GM20000 (cell line): ENCODE results near the gene FXYD1.

ENCODE experiments used
- DNase-seq: peaks from one replicate; pipeline ENCODE4 v3.0.0; 2012; ENCODE audit warnings: low spot score
- TF ChIP-seq, protein P1 (sequence below): IDR thresholded peaks from 2 replicates; pipeline ENCODE4 v1.5.1; 2012; ENCODE audit warnings: mild to moderate bottlenecking, control low read depth; ENCODE audit errors: extremely low read depth, missing control alignments

Gene FXYD1

DNA sequence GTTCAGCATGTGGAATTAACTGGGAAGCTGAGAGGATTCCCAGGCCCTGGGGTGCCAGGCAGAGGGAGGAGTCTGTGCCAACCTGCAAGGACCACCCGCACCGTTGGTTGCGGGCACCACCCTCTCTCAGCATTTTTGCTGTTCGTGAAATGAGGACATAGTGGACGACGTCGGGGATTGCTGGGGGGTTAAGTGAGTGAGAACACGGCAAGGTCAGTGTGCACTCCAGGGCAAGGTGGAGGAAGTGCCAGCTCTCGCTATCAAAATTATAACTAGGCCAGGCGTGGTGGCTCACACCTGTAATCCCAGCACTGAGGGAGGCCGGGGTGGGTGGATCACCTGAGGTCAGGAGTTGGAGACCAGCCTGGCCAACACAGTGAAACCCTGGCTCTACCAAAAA lies 20.8 kb upstream of the FXYD1 start:
- TF ChIP-seq, protein P1, sequence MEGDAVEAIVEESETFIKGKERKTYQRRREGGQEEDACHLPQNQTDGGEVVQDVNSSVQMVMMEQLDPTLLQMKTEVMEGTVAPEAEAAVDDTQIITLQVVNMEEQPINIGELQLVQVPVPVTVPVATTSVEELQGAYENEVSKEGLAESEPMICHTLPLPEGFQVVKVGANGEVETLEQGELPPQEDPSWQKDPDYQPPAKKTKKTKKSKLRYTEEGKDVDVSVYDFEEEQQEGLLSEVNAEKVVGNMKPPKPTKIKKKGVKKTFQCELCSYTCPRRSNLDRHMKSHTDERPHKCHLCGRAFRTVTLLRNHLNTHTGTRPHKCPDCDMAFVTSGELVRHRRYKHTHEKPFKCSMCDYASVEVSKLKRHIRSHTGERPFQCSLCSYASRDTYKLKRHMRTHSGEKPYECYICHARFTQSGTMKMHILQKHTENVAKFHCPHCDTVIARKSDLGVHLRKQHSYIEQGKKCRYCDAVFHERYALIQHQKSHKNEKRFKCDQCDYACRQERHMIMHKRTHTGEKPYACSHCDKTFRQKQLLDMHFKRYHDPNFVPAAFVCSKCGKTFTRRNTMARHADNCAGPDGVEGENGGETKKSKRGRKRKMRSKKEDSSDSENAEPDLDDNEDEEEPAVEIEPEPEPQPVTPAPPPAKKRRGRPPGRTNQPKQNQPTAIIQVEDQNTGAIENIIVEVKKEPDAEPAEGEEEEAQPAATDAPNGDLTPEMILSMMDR: no peak
- DNase-seq: no peak

GRCh38 chr19:35118268-35119020 lies 20.2 kb upstream of the FXYD1 start:
- TF ChIP-seq, protein P1: no peak

GRCh38 chr19:35119091-35119490 lies 19.5 kb upstream of the FXYD1 start:
- no peak for DNase-seq
- TF ChIP-seq, protein P1: no peak

More at GRCh38 chr19:35118268-35119020, 20.2 kb upstream of the FXYD1 start:
- no peak for DNase-seq

DNA sequence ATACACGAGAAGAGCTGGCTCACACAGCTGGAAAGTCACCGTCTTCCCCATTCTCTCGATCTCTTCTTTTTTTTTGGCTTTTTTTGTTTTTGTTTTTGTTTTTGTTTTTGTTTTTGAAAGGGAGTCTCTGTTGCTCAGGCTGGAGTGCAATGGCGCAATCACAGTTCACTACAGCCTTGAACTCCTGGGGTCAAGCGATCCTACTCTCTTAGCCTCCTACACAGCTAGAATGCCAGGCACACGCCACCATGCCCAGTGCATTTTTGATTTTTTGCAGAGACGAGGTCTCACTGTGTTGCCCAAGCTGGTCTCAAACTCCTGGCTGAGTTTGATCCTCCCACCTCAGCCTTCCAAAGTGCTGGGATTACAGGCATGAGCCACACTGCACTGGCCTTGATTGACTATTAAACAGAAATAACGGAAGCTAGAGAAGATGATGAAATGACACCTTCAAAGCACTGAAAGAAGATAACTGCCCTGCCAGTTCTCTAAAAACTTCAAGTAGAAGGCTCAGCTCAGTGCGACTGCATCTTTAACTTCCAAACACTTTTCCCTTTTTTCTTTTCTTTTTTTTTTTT lies 19.0 kb upstream of the FXYD1 start:
- DNase-seq: no peak
- TF ChIP-seq, protein P1: no peak

DNA sequence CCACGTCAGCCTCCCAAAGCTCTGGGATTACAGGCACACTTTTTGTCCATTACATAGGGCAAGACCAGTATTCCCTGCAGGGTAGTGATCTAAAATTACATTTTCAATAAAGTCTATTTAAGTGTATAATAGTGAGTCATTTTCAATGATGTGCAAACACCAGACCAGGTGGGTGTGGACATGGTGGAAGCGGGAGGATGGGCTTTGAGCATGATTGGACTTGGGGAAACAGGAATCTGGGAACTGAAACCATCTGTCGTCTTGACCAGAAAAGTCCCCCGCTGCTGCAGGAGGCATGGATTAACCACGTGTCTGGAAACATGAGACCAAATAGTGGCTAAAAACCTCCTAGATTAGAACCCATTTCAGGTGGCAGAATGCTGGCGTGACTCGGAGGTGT lies 18.1 kb upstream of the FXYD1 start:
- TF ChIP-seq, protein P1: no peak
- no peak for DNase-seq

DNA sequence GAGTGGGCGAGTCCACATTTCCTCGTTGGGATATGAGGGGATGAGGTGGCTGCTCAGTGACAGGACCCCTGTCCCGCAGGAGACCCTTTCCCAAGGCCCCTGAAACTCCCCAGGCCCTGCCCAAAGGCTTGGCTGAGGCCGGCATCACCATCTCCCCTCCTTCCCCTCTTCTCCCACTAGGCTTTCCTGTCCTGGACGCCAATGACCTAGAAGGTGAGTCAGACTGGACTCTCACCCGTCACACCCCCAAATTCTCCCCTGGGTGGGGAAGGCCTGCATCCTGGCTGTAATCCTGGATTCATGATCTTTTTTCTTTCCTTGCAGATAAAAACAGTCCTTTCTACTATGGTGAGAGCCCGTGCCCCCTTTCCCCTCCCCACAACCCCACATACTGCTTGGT lies 17.7 kb upstream of the FXYD1 start:
- TF ChIP-seq, protein P1: no peak
- no peak for DNase-seq

- DNase-seq: no peak
- TF ChIP-seq, protein P1: no peak
These were observed 15.7 kb upstream of the FXYD1 start for GRCh38 chr19:35122687-35123551.
